GM12891 (cell line): ENCODE measurements around the gene HSPBP1.

Experiments used
- DNase-seq: peaks from one replicate; pipeline ENCODE4 v3.0.0; 2011; ENCODE audit warnings: low spot score; ENCODE audit not compliant: insufficient read length
- FAIRE-seq: peaks from 2 replicates; lab custom pipeline; 2011; peaks lifted over from hg19 to GRCh38; lab: Jason Lieb, UNC
- PAX5 ChIP-seq: IDR thresholded peaks from 2 replicates; pipeline ENCODE4 v1.6.1; 2011; ENCODE audit warnings: low read length, moderate library complexity, mild to moderate bottlenecking; ENCODE audit not compliant: insufficient read depth, severe bottlenecking
- POLR2A ChIP-seq: IDR thresholded peaks from 2 replicates; pipeline ENCODE4 v1.6.1; 2011; ENCODE audit warnings: low read depth, low read length, control low read depth
- POLR2AphosphoS5 ChIP-seq: IDR thresholded peaks from 2 replicates; pipeline ENCODE4 v1.6.1; 2011; ENCODE audit warnings: low read depth, low read length, control low read depth
- POU2F2 ChIP-seq: IDR thresholded peaks from 2 replicates; pipeline ENCODE4 v1.6.1; 2011; ENCODE audit warnings: low read depth, mild to moderate bottlenecking, control low read depth, low read length, moderate library complexity
- SPI1 ChIP-seq: IDR thresholded peaks from 2 replicates; pipeline ENCODE4 v1.6.1; 2011; ENCODE audit warnings: low read depth, low read length, control low read depth
- TAF1 ChIP-seq: IDR thresholded peaks from 2 replicates; pipeline ENCODE4 v1.6.1; 2011; ENCODE audit warnings: low read depth, low read length, control low read depth

The HSPBP1 gene

DNA sequence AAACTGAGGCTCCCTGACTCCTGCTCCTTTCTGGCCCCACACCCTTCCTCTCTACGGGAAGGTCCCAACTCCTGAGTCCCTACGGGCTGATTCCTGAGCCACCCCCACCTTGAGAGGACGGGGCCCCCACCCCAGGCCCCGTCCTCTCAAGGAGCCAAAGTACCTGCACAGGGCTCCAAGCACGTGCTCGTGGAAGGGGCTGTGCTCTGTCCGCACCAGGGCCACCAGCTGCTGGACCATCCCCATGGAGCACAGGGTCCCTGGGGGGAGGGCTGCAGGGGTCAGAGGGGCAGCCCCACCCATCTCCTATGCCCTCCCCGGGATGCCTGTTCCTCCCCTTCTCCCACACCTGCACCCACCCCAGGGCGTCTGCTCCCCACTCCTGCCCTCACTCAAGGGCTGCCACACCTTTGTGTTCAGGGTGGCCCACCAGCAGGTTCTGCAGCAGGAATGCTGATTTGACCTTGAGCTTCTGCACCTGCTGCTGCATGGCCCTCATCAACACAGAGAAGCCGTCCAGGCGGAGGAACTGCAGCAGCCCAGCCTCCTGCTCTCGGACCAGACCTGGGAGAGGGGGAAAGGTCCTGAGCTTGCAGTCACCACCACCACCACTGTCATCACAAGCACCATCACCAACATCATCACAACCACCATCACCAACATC is 14.1 kb downstream of the HSPBP1 start:
- DNase-seq (no peak), FAIRE-seq (no peak)
- TF ChIP-seq POLR2A (no peak), SPI1 (no peak), POU2F2 (no peak), TAF1 (no peak), PAX5 (no peak), POLR2AphosphoS5 (no peak)

DNA sequence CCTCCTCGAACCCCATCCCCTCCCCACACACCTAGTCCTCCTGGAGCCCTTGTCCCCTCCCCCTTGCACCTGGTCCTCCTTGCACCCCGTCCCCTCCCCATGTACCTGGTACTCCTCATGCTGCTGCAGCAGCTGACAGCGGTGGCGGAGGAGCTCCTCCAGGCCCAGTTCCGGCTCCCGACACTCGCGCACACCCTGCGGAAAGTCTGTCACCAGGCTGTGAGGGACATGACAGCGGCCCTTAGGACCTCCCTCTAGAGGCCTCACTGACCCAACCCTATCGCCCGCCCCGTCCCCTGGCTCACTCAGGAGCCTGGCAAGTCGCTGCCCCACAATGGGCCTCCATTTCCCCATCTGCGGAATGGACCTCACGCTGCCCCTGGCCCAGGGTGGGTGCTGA is 14.7 kb downstream of the HSPBP1 start:
- FAIRE-seq: no peak
- no peak for TF ChIP-seq POLR2AphosphoS5
- TF ChIP-seq SPI1: no peak
- no peak for TF ChIP-seq PAX5
- TF ChIP-seq TAF1: no peak
- TF ChIP-seq POLR2A: no peak
- TF ChIP-seq POU2F2: no peak

DNA sequence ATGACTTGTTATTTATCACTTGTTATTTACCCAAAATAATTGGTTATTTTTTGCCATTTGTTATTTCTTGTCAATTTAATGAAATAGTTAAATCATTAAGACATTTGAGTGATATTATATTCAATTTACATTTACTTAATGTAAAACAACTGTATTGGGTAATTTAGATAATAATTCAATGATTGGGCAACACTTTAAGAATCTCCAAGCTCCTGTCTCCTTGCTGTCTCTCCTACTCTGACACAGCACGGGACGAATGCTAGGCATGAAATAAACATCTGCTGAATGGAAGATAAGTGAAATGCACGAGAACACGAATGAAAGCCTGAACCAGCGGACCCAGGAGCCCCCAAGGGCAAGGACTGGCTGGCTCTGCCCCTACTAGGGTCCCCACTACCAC is 15.4 kb downstream of the HSPBP1 start:
- no peak for DNase-seq
- TF ChIP-seq POLR2A (no peak), POLR2AphosphoS5 (no peak), PAX5 (no peak), SPI1 (no peak), TAF1 (no peak), POU2F2 (no peak)
- FAIRE-seq: no peak

More for the DNA sequence above, 14.7 kb downstream of the HSPBP1 start:
- no peak for DNase-seq

DNA sequence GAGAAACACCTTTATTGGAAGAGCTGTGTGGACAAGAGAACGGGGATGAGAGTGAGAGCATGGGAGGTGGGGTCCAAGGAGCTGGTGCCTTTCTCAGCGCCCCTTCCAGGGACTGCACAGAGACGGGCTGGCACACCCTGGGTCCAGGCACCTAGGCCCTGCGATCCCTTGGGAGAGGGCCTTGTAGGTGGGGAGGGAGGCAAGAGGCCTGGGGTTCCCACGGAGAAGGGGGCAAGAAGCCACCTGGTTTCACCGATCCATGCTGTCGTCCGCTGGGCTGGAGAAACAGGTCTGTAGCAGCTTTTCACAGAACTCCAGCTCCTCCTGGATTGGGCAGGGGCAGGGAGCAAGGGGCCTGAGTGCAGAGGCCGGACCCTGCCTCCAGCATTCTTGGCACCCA is 17.6 kb downstream of the HSPBP1 start:
- FAIRE-seq: no peak
- TF ChIP-seq POLR2A (no peak), POU2F2 (no peak), TAF1 (no peak), SPI1 (no peak), POLR2AphosphoS5 (no peak), PAX5 (no peak)

DNA sequence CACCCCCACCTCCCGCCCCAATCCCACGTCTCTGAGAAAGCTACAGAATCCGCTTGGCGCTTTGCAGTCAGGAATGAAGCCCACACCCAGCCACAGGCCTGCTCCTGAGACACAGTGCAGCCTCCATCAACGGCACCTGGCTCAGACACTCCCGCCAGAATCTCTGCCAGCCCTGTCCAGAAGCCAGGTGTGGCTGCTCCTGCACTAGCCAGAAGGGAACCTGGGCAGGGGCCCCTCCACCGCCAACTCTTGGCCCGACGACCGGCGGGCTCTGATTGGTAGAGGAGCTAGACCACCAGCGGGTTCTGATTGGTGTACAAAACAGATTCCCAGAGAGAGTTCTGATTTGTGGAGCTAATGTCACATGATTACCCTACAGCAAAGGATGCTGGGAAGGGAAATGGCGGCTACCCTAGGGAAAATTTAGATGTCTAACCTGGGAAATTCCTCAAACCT is 18.2 kb downstream of the HSPBP1 start:
- DNase-seq (no peak), FAIRE-seq (no peak)
- TF ChIP-seq POLR2A: no peak
- TF ChIP-seq POU2F2: no peak
- TF ChIP-seq PAX5: no peak
- TF ChIP-seq SPI1: no peak
- TF ChIP-seq TAF1: no peak
- TF ChIP-seq POLR2AphosphoS5: no peak

More for the DNA sequence above, 17.6 kb downstream of the HSPBP1 start:
- no peak for DNase-seq

DNA sequence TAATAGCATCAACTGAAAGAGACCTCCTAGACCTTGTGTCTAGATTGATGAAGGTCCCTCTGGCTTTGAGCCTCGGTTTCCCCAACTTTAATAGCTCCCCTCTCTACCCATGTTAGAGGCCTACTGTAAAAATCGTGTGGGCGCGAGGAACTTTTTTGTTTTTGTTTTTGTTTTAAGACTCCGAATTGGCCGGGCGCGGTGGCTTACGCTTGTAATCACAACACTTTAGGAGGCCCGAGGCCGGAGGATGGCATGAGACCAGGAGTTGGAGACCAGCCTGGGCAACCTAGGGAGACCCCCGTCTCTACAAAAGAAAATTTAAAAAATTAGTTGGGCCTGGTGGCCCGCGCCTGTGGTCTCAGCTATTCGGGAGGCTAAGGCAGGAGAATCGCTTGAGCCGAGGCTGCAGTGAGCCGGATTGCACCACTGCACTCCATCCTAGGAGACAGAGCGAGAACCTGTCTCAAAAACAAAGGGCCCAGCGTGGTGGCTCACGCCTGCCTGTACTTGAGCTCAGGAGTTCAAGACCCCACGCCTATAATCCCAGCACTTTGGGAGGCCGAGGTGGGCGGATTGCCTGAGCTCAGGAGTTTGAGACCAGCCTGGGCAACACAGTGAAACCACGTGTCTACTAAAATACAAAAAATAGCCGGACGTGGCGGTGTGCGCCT is 20.2 kb downstream of the HSPBP1 start:
- DNase-seq: no peak
- TF ChIP-seq POLR2AphosphoS5: peak; percentile 79; the same call in 1 of the 2 replicates
- no peak; the same call in 1 of the 2 replicates for TF ChIP-seq POLR2A
- FAIRE-seq: no peak

DNA sequence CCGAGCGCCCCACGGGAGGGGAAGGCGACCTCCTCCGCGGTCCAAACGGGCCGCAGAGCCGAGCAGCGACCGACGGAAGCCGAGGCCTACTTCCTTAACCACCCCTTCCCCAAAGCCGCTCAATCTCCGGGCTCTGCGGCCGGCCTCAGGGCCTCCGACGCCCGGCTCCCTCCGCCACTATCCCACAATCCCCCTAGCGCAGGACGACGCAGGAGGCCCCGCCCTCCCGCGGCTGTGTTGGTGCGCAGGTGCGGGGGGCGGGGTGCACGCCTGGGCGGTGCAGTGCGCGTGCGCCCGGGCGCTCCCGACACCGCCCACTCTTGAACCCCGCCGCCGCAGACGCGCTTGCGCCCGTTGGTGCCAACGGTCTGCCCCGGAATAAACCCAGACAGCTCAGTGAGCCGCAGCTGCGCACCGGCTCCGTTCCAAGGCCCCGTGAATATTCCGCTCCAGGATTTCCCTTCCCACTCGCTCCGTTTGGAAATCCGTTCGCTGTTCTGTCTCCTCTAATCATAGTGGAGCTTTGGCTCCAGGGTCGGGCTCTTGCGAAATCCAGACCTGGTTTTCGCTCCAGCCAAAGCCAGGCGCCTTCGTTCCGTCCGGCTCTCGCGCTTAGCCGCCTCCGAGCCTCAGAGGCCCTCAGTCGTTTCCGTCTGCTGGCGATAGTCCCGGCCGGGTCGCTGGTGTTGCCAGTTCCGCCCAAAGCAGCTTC is 20.9 kb downstream of the HSPBP1 start, which contains the start of gene PPP6R1:
TSS of gene PPP6R1 (minus strand) at position 190 of the 712 bp plus-strand sequence. CDS start 11,914 bp downstream, outside the sequence.
- peak; percentile 98 for FAIRE-seq
- TF ChIP-seq TAF1 (peak; percentile 97), POU2F2 (peak; percentile 62), SPI1 (0 out of 2 replicates have a peak, but pooled peaks have one; percentile 39), POLR2A (peak; percentile 91), POLR2AphosphoS5 (peak; percentile 59; the same call in 1 of the 2 replicates), PAX5 (peak; percentile 2)

DNA sequence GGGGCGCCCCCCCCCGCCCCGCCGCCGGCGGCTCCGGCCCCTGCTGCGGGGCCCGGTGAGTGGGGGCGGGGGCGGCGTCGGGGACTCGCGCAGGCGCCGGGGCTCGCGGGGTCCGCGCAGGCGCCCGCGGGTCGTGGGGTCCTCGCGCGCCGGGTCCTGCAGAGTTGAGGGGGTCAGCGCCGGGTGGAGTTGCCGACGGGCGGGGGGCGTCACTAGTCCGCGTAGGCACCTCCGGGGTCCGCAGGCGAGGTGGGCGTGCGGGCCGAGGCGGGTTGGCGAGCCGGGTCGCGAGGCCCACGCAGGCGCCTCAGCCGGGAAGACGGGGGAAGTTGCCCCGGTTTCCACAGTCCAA is 21.5 kb downstream of the HSPBP1 start:
- no peak for FAIRE-seq
- TF ChIP-seq POLR2A: no peak
- TF ChIP-seq SPI1: no peak
- TF ChIP-seq POU2F2: no peak
- TF ChIP-seq POLR2AphosphoS5: no peak
- no peak for TF ChIP-seq PAX5
- TF ChIP-seq TAF1: no peak
- DNase-seq: no peak

More for the DNA sequence above, 20.9 kb downstream of the HSPBP1 start, which contains the start of gene PPP6R1:
- peak; percentile 93 for DNase-seq

DNA sequence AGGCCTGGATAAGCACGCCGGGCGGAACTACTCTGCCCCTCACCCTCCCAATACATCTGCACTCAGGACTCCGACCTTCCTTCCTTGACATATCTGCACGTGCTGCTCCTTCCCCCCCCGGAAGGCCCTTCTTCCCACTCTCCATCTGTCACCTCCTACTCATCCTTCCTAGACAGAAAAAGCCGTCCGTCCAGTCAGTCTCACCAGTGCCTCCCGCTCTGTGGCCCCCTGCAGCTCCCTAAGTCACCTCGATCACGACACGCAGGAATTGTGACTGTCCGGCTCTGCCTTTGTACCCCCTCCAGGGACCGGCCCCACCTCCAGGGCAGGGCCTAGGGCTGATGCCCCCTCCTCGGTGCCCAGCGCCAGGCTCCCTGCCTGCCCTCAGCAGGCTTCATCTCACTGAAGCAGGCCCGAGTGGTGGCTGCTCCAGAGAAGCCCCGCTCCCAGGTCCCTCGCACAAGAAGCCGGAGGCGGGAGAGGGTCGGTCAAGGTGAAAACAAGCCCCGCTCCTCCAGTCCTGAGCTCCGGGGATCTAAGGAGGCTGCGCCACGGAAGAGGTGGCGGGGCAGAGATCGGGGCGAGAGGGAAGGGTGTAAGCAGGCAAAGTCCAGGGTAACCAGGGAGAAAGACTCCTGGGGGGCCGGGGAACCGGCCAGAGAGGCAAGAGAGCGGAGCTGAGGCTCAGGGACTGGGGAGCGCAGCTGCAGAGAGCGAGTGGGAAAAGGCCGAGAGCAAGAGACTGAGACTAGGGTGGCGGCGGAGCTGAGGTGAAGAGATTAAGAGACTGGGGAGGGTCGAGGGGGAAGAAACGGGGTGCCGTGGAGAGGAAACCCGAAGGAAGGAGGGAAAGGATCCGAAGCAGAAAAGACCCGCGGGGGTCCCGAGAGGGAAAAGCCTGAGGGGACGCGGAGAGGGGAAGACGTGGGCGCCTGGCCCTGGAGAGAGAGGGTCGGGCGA is 22.2 kb downstream of the HSPBP1 start:
- TF ChIP-seq SPI1 (no peak), TAF1 (no peak), POLR2A (no peak), POU2F2 (no peak), PAX5 (no peak), POLR2AphosphoS5 (no peak)
- no peak for DNase-seq
- FAIRE-seq: peak; percentile 16
